ENCODE data around the gene FOSL2.

Gene FOSL2

GRCh38 chr2:28391564-28392296 is 928 bp upstream of the FOSL2 start:
- in situ Hi-C loops (cut with HindIII; ENCODE audit: low sequenced_read_pairs), result no loop called here

GRCh38 chr2:28393114-28393836 is 617 bp downstream of the FOSL2 start:
- in situ Hi-C loops (cut with HindIII; ENCODE audit: low sequenced_read_pairs), result no loop called here

DNA sequence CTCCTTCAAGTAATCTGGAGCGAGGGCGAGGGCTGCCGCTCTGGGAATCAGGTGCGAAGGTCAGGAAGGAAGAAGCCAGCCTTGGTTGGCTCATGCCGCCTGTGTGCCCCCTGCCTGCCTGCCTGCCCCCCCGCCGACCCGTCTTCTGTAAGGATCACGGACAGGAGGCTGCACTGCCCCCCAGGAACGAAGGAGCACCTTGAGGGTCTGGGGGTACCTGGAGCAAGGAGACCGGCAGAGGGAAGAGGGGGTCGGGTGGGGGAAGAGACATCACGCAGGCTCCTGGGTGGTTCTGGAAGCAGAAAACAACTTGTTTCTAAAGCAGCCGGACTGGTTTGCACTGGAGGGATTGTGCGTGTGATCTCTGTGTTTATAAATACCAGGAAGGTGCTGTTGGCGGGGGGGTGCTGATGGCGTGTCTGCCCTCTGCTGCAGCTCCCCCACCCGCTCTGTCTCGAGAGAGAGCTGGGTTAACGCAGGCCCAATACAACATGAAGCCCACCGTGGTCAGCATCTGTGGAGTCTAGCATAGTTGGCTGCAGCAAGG is 1.7 kb downstream of the FOSL2 start:
- in situ Hi-C loops (cut with HindIII; ENCODE audit: low sequenced_read_pairs), result no loop called here

DNA sequence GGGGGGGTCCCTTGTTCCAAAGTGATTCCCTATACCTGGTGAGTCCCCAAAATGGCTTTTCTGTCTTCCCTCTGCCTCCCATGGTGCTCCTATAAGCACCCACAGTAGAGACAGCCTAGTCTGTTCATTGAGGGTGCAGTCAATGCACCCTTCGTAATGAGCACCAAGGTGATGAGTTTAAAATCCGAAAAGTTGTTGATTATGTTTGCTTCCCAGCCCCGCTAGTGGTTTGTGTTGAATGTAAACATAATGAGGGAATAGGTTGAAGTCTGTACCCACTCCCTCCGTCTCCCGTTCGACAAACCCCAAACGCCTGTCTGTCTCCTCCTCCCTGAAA is 2.3 kb downstream of the FOSL2 start:
- in situ Hi-C loops (cut with HindIII; ENCODE audit: low sequenced_read_pairs), result no loop called here

DNA sequence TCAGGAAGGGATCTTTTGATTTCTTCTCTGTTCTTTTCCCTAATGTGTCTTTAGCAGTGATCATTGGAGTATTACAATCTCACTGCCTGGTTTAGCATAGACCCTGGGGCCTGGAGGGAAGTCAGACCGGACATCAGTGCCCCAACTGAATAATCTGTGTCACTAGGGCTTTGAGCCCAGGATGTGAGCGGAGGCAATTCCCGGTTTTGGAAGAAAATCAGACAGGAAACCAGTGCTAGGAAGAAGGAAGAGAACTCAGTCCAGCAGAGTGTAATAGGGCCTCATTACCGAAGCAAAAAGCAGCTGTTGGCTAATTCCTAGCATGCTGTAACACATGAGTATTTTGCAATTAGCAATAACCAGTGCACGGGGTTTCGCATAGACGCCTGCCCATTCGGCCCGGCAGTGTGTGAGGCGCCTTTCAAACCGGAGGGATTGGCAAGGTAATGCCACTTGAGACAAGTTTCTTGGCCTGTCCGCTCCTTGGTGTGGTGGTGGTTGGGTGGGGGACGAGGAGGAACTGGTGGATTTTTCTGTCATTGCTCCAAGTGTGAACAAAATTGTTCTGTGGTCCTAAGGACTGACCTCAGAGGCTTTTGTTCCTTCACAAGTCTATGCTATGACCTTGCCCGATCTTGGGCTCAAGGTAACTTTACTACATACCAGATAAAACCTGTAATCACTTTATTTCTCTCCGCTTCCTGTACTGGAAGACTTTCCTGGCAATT is 2.8 kb downstream of the FOSL2 start:
- in situ Hi-C loops (cut with HindIII; ENCODE audit: low sequenced_read_pairs), result no loop called here

GRCh38 chr2:28397043-28397381 is 4.4 kb downstream of the FOSL2 start:
- in situ Hi-C loops (cut with HindIII; ENCODE audit: low sequenced_read_pairs), result no loop called here

DNA sequence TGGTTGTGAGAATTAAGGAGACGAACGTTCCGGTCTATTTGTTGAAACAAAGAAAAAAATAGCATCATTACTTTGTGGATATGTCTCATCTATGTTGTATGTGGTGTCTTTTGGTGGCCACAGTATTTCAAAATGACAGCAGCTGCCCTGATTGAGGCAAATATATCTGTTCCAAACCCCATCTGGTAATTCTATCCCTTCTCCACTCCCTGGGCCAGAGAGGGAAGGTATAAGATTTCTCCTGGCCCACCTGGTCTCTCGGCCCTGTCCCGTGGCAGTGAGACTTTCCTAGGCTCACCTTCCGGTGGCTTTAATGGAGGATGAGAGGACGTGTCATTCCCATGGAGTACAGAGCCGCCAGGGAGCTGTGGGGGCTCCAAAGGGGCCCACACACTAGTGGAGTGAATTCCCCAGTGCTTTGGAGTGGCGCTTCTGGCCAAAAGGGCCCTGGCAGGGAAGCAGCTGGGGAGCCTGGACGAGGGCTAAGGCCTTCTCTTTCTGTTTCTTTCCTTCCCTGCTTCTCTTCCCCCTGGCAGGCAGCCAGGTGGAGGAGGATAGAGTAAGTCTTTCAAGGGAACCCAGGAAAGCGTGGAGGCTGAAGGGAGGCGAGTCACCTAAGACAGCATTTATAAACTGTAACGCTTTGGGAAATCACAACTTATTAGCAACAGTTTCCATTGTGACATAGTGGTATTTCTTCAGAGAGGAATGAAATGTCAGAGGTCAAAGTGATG is 5.6 kb downstream of the FOSL2 start:
- in situ Hi-C loops (cut with HindIII; ENCODE audit: low sequenced_read_pairs), result no loop called here

- in situ Hi-C loops (cut with HindIII; ENCODE audit: low sequenced_read_pairs), result no loop called here
Measured at GRCh38 chr2:28399289-28399688, 6.6 kb downstream of the FOSL2 start.

- in situ Hi-C loops (cut with HindIII; ENCODE audit: low sequenced_read_pairs), result no loop called here
Measured at GRCh38 chr2:28399956-28400355, 7.3 kb downstream of the FOSL2 start.

DNA sequence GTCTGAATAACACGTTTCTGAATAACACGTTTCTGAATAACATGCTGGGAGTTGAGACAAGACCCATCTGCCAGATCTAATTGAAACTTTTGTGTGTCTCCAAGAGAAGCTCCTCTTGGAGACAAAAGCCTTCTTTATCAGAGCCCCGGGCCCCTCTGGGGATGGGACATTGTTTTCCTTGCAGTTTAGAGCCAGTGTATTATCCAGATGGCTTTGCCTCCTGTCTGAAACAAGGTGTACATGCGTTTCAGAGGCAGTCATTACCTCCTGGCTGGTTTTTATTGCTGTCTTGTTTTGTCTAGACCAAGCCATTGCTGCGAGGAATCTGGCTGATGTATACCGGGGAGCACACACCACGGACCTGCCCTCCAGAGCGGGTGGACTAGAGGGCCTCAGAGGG is 7.8 kb downstream of the FOSL2 start:
- in situ Hi-C loops (cut with HindIII; ENCODE audit: low sequenced_read_pairs), result no loop called here

GRCh38 chr2:28400921-28401320 is 8.3 kb downstream of the FOSL2 start:
- in situ Hi-C loops (cut with HindIII; ENCODE audit: low sequenced_read_pairs), result no loop called here

GRCh38 chr2:28401411-28401810 is 8.8 kb downstream of the FOSL2 start:
- in situ Hi-C loops (cut with HindIII; ENCODE audit: low sequenced_read_pairs), result no loop called here

GRCh38 chr2:28401948-28402550 is 9.4 kb downstream of the FOSL2 start:
- in situ Hi-C loops (cut with HindIII; ENCODE audit: low sequenced_read_pairs), result no loop called here

- in situ Hi-C loops (cut with HindIII; ENCODE audit: low sequenced_read_pairs), result no loop called here
Measured at GRCh38 chr2:28403370-28403956, 10.8 kb downstream of the FOSL2 start.

GRCh38 chr2:28404086-28404485 is 11.4 kb downstream of the FOSL2 start:
- in situ Hi-C loops (cut with HindIII; ENCODE audit: low sequenced_read_pairs), result no loop called here

DNA sequence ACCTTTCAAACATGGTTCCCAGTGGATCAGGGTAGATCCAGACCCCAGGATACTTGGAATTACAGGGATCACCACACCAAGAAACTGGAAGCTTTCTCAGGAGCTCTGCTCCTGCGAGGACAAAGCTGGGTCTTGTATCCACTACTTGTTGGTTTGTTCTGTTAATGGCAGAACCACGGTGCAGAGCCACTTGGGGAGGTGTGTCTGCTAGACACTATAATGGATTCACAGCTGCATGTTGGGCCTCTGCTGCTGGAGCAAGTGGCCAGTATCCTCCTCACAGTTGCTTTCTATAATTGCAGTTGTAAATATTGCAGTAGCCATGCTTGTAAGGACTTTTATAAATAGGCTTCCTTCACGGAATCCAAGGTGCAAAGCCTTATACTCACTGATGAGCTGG is 12.9 kb downstream of the FOSL2 start:
- in situ Hi-C loops (cut with HindIII; ENCODE audit: low sequenced_read_pairs), result loop anchor here (5.0 kb wide), 2 partner anchors 448 to 668 kb away; no protein-coding TSS in a partner anchor

DNA sequence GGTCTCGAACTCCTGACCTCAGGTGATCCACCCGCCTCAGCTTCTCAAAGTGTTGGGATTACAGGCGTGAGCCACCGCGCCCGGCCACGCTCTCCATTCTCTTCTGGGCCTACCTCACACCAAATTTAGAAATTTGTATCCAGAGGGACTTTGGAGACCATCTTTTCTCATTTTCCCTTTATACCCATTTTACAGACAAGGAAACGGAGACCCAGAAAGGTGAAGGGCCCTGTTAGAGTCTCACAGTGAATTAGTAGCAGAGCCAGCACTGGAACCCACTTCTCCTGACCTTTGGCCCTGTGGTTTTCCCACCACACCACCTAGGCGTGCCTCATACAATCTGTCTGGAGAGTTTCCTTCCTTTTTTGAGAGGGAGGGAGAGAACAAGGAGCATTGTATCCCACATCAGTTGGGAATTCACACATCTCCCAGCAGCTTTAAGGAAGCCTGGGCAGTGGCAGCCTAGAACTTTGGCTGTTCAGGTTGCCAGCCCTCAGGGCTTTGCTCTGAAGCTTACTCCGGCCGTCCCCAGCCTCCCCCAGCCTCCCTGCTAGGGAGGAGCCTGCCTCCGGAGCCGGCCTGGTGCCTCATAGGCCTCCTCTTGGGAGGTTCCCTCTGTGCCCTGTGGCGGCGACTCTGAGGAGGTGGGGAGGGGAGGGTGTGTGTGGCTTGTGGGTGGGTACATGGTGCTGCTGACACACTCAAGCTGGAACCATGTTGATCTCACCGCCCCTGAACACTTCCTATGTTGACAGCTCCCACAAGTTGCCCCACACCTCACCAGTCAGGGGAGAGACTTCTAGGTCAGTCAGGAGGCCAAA is 13.8 kb downstream of the FOSL2 start:
- in situ Hi-C loops (cut with HindIII; ENCODE audit: low sequenced_read_pairs), result loop anchor here (5.0 kb wide), 2 partner anchors 449 to 669 kb away; no protein-coding TSS in a partner anchor

DNA sequence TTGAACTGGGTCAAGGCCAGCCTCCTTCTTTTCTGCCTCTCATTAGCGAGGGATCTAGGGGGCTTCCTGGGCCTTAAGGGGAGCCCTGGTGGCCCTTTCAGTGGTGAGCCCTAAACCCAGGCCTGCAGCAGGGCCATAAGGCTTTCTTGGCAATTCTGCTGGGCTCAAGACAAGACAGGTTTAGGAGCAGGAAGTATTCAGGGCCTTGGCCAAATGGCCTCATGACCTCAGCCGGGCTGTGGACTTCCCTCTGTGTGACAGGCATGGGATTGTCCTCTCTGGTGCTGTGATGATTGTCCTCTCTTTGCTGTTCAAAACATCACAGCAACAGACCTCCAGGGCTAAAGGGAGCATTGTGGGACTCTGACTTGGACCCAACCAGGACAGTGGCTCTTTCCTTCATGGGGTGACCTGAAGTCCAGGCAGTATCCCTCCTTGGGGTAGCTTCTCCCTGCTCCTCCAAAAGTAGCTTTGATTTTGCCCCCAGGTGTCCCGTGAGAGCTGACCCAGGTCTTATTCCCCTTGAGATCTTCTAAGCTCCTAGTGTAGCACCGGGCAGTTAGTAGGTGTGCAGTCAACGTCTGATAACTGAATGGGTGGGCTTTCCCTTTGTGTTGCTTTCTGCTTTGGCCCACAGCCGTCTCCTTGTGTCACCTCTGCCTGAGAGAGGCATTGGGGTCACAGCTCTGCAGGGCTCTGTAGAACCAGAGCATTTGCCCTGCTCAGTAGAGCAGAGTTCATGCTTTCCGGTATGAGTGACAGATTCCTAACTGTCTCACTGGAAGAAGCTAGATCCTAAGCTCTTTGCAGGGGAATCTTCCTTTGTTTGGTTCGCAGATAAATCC is 14.7 kb downstream of the FOSL2 start:
- in situ Hi-C loops (cut with HindIII; ENCODE audit: low sequenced_read_pairs), result loop anchor here (5.0 kb wide), 2 partner anchors 450 to 670 kb away; no protein-coding TSS in a partner anchor

All from endothelial cell of hepatic sinusoid (primary cell).